Loucy (cell line): ENCODE results near the gene ABHD10.

Source experiments
- CTCF ChIP-seq: fragments of 200-600 bp; sonication (generic); conservative IDR thresholded peaks from 2 replicates; pipeline ENCODE4 v1.5.1; 2014; ENCODE audit warnings: mild to moderate bottlenecking, antibody characterized with exemption, low read length
- EZH2phosphoT487 ChIP-seq: fragments of 200-600 bp; IDR thresholded peaks from 2 replicates; pipeline ENCODE4 v1.6.1; 2018; ENCODE audit warnings: antibody characterized with exemption, mild to moderate bottlenecking, moderate library complexity, borderline replicate concordance

GRCh38 chr3:111971533-111972130 is 7.2 kb upstream of the ABHD10 start:
- TF ChIP-seq CTCF (no peak), EZH2phosphoT487 (no peak)
